Ramos (cell line): ENCODE measurements around the gene TBC1D30.
"Not testable (repeated sequence)": the region's sequence is repeated elsewhere in the genome, so short reads cannot be mapped to it uniquely, and the experiment has no call there.

Source experiments
- in situ Hi-C: fragments of 300-500 bp; cut with MboI; formaldehyde crosslinking; loops from one replicate; pipeline ENCODE4 v1.14.3; 2022; ENCODE audit warnings: low sequenced_read_pairs; ENCODE audit not compliant: unreplicated experiment

TBC1D30 gene

DNA sequence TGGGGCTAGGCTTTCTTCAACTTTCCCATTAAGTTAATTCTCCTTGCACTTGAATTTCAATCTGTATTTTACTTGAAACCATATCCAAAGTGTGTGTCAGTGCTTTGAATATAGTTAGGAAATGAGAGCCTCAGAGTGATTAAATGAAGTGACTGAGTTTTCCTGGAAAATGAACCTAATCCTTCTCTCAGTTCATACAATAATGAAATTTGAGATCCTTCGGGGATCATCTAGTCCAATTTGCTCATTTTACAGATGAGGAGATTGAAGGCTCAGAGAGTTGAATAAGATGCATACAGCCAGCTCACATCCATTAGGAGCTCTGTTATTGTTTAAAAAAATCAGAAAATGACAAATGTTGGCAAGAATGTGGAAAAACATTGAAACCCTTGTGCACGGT, 18.3 kb upstream of the TBC1D30 start:
- in situ Hi-C loops, result no loop called here

DNA sequence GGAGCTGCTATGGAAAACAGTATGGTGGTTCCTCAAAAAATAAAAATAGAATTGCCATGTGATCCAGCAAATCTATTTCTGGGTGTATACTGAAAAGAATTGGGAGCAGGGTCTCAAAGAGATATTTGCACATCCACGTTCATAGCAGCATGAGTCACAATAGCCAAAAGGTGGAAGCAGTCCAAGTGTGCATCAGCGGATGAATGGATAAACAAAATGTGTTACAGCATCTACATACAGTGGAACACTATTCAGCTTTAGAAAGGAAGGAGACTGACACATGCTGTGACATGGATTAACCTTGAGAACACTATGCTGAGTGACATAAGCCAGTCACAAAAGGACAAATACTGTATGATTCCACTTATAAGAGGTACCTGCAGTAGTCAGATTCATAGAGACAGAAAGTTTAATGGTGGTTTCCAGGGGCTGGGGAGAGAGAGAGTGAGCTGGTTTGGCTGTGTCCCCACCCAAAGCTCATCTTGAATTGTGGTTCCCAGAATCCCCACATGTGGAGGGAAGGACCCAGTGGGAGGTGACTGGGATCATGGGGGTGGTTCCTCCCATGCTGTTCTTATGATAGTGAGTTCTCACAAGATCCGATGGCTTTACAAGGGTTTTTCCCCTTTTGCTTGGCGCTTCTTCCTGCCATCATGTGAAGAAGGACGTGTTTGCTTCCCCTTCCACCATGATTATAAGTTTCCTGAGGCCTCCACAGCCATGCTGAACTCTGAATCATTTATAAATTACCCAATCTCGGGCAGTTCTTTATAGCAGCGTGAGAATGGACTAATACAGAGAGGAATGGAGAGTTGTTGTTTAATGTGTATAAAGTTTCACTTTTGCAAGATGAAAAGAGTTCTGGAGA, 17.6 kb upstream of the TBC1D30 start:
- in situ Hi-C loops, result no loop called here

DNA sequence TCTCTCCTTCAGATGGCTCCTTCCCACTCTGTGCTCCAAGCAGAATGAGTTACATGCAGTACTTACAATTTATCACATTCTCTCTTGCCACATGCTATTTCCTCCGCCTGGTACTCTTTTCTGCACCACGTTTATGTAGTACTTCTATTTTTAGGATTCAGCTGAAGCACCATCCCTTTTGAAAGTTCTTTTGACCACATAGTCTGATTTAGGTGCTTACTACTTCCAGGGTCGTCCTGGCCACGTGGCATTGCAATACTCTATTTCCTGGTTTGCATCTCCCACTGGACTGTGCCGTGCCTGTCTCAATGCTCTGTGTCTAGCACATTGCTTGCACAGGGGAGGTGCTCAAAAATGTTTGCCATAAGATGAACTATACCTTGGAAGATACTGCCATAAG, 16.3 kb upstream of the TBC1D30 start:
- in situ Hi-C loops, result no loop called here

DNA sequence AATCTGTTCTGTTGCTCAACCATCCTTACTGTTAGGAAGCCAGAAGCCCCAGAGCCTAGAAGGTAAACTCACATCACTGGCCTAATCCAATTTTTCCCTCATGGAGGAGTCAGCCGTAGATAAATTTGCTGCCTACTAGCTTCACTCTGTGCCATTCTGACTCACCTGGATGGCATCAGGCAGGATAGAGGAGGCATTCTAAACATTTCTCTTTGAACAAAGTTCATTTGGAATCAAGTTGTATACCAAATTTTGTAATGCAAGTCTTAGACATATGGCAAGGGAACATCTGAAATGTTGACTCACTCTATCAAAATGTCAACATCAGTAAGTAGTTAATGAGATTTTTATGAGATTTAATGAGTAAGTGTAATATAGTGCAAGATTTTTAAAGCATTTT, 13.6 kb upstream of the TBC1D30 start:
- in situ Hi-C loops, result no loop called here

DNA sequence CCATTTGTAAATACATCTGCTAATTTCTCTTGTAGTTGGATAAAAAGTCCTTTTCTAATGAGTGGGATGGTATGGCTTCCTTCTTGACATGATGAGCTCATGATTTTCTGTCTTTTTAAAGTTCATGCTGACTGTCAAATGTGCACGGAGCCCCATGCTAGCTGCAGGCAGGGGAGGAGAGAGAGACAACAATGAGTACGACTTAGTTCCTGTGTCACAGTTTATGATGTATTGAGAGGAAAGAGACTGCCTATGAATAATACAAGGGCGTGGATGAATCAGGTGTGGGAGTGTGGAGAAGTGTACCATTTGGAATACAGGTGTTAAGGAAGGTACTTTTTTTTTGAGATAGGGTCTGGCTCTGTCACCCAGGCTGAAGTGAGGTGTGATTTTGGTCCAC, 10.7 kb upstream of the TBC1D30 start:
- in situ Hi-C loops, result no loop called here

DNA sequence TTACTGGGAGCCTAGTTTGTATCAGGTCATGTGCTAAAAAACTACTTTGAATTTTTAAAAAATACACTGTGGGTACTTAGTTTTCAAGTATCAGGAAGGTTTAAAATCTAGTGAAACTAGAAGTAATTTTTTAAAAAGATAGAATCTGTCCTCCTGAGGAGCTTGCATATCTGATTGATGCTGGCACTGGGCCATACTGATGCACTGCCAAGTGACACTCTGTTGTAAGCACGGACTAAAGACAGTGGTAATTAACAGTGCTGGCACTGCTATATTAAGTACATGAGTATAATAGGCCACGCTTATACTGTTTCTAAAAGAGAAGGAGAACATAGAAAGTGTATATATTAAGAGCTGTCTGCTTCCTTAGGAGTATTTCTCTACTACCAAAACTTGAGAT, 10.0 kb upstream of the TBC1D30 start:
- in situ Hi-C loops, result no loop called here

DNA sequence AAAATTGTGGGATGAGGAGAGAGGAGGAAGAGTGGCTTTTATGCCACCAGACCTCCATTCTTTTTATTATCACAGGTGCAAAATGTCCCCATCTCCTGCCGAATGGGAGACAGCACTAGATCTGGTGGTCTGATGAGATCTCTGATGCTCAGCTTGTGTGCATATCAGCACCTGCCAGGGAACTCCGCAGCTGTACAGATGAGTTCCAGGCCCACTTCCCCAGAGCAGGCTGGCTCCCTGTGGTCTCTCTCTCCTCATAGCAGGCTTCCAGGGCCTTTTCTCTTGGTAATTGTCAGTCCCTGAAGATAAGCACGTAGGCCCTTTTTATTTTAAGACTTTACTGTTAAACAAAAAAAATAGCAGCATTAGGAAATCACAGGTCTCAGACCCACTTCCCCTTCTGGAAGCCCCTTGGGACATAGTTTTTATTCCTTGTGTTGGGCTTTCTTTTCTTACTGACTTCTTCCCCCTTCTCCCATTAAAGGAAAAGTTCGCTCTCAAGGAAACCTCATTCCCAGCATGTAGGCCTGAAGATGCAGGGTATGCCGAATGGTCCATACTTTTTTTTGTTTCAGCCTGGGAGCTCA, 4.5 kb upstream of the TBC1D30 start:
- in situ Hi-C loops, result no loop called here

DNA sequence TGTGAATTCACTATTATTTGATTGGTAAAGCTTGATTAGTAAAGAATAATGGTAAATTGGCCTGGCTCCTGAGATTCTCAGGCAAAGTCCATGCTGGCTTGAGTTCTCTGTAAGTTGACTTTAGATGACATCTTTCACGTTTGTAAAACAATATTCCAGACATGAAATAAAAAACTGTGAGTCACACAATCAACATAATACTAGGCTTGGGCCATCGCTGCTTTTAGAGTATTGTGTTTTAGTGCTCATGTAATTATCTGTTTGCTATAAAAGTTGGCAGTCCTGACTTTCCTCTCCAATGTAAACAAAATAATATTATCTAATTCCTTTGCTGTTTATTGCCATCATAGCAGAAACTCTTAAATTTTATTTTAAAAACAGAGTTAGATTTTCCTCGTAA, 3.9 kb upstream of the TBC1D30 start:
- in situ Hi-C loops, result no loop called here

DNA sequence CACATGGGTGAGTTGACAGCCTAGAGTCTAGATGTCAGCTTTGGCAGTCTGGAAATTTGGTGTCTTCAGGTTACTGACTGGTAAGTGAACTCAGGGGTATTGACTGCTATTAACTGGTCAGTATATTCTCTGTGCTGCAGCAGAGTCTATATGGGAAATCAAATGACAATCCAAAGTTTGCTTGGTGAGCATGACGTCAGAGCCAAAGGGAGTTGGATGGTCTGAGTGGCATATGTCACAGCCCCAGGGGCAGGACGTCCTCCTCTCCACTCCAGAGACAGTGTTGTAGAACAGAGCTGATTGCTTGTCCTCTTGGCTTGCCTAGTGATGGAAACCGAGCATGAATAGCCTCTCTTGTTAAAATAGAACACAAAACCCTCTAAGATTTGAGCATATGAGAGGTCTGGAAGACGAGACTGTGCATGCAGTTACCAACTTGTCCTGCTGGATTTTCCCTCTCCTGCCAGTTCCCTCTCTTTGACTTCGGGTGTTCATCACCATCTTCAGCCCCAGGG, 3.3 kb upstream of the TBC1D30 start:
- in situ Hi-C loops, result no loop called here

DNA sequence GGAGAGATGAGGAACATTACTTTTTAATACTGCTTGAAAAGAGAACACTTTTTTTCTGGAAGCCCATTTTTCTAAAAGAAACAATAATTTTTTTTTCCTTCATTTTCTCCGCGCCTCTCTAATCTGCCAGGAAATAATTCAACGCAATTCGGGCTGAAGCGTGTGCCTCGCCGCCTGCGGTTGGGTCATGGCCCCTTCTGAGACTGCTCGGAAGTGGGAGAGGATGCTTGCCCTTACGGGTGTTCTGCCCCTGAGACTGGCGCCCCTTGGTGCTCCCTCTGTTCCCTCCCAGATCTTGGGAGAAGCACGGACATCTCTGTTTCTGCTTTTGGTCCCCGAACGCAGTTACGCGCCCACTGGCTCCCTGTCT, 332 bp upstream of the TBC1D30 start:
- in situ Hi-C loops, result no loop called here

DNA sequence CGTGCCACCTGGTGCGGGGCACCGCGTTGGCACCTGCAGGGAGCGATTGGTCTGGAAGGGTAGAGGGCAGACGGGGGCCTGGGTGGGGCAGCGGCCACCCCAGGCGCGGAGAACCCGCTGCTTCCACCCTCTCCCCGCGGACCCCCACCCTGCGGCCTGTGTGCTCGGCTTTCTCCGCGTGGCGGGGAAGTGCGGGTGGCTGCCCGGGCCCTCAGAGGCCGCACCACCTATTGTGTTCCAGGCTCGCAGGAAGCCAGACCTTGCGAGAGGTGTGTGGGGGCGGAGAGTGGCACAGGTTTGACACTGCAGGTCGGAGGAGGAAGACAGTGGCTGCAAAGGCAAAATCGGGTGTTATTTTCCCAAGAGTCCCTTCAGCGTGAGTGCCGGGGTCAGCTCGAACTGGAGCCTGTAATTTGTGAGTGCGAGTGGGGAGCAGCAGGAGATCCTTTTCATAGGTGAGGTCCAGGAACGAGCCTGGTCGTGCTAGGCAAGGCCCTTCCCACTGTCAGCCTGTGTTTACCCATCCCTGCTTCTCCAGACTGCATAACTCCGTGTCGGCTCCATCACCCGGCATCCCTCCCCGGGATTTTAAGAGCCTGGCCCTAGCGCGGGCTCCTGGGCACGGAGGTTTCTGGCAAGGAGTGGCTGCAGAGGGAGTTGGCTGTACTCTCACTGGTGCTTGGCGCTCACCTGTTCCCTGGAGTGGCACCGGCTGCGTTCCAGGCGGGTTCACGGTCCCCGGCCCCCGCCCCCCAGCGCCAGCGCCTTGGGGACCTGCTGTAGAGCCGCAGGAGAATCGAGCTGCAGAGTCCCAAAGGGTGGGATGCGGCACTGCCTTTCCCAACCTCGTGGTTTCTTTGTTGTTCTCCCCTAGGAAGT, 935 bp downstream of the TBC1D30 start:
- in situ Hi-C loops, result no loop called here

DNA sequence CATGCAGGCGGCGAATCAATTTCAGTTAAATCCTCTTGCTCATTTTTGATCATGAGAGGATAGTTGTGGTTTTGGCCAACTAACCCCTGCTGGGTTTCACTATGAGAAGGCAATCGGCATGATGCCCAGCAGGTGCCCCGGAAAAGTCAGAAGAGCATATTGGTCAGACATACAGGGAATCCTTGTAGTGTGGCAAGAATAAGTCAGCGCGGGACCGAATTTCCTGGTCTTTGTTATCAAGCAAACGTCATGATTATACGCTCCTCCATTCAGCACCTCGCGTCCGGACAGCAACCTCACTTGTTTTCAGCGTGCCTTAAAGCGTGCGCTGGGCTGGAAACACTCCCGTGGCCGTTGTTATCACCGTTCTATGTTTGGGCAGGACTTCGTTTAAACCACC, 1.8 kb downstream of the TBC1D30 start:
- in situ Hi-C loops, result no loop called here

DNA sequence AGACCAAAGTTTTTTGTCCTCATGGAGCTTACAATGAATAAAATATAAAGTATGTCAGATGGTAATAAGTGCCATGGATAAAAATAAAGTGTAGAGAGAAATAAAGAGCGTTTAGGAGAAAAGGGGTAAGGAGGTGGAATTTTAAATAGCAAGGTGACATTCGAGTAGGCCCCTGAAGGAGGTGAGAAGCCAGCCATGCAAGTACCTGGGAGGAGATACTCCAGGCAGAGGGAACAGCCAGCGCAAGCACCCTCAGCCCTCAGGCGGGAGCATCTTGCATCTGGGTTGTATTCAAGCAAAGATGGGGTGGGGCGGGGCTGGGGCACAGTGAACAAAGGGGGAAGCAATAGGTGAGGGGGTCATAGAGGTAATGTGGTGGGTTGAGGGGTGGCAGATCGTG, 4.3 kb downstream of the TBC1D30 start:
- in situ Hi-C loops, result no loop called here

DNA sequence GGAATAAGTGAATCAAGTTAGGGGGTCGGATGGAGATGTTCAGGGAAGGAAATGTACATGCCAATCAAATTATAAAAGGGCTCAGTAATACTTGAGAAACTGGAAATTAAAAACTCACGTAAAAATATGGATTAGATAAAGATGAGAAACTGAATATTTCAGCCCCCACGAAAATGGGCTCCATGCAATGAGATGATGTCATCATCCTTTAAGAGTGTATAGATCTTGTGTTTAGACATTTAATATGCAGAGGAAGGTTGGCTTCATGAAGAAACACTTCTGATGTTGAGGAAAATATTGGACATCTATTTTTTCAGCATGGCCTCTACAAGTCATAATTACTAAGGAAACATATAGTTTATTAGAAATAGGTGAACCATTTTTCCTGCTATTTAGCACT, 9.5 kb downstream of the TBC1D30 start:
- in situ Hi-C loops, result no loop called here

DNA sequence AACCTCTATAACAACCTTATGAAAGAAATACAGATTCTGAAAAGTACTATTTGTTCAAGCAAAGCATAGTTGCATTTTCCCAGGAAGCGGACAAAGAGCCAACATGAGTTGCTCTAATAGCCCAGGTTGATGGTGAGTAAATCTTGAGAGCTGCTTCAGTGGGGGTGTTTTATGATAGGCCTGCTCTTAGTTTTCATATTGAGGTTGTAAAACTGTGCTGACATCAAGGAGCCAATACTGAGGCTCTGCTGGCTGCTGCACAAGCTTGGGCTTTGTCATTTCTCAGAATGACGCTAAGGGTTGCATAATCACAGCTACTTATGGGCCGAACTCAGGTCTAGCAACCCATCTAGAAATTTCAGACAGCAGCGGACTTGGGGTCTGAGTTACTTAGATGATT, 11.5 kb downstream of the TBC1D30 start:
- in situ Hi-C loops, result no loop called here

DNA sequence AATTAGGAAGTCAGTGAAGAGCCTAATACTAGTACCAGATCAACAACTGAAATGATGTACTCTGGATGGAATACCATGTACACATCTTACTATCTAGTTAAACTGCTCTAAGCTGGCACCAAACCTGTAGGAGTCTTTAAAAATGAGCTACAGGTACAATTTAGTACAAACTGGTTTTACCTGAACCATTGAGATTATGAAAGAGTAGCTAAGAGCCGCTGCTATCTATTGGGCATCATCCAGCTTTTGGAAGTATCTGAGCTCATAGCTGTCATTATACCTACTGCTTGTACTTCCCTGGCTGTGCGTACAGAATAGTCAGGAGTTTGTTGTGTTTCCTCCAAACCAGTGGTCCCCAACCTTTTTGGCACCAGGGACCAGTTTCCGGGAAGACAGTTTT, 12.4 kb downstream of the TBC1D30 start:
- in situ Hi-C loops, result no loop called here

DNA sequence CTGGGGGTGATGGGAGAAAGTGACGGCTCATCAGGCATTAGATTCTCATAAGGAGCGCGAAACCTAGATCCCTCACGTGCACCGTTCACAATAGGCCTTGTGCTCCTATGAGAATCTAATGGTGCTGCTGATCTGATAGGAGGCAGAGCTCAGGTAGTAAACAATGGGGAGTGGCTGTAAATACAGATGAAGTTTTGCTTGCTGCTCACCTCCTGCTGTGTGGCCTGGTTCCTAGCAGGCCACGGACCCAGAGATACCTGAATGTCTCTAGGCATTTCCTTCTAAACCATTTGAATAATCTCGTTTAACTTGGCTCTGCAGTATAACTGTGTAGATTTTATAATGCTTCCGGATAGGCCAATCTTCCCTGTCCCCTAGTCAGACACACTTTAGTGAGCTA, 13.0 kb downstream of the TBC1D30 start:
- in situ Hi-C loops, result no loop called here

DNA sequence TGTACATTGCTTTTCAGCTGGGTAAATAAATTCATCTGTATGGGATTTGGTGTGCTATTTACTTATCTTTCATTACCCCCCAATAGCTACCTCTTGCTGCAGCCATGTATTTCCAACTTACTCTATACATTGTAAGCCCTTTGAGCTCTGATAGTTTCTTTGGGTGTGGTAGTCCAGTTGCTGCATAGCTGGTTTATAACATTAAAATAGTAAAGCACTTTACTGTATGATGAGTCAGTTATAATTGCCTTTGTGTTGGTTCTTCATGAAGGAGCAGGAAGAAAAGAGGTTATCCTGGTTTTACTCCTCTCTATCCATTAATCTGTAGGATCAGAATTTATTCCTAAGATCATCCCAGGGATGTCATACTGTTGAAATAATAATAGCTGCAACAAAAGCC, 15.7 kb downstream of the TBC1D30 start:
- in situ Hi-C loops, result no loop called here

DNA sequence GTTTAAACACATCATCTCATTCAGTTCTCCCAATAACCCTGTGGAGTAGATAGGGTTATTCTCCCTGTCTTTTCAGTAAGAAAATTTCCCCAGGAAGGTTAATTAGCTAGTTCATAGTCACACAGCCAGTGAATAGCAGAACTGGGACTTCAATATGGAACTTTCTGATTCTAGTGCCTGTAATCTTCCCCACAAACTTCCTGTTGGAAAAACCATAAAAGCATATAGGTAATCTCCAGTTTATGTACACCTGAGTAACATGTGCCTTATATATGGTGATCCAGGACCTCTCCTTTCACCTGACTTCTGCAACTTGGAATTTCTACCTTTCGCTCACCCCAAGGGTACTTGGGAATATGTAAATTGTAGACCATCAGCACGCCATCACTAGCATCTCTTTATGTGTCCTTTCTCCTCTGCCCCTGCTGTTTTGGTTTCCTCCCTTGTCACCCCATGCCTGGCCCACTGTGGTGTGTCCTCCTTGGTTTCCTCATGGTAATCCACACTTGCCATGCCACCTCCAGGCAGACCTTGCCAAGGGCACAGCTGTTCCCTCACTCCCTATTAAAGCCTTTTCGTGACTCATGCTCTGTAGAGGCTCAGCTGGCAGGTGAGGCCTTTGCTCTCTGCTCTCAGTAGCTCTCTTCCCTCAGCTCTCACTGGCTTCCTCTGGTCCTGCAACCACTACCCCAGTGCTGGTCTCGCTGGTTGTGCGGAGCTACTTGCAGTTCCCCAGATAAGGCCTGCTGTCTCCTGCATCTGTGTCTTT, 16.7 kb downstream of the TBC1D30 start:
- in situ Hi-C loops, result no loop called here

DNA sequence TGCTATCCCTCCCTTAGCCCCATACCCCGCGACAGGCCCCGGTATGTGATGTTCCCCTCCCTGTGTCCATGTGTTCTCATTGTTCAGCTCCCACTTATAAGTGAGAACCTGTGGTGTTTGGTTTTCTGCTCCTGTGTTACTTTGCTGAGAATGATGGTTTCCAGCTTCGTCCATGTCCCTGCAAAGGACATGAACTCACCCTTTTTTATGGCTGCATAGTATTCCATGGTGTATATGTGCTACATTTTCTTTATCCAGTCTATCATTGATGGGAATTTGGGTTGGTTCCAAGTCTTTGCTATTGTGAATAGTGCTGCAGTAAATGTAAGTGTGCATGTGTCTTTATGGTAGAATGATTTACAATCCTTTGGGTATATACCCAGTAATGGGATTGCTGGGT, 24.0 kb downstream of the TBC1D30 start:
- in situ Hi-C loops, result not testable (repeated sequence)
